H1 (cell line): ENCODE results near the gene AIMP1. TPM values are rescaled to one million over a fixed set of nuclear protein-coding genes. Genes with fewer than 3 reads are reported as not detected.

Source experiments
- CTCF ChIA-PET: fragments of 300-600 bp; sonication (Branson Sonifier 250); formaldehyde crosslinking; loops from one replicate; lab custom pipeline; 2021; ENCODE audit not compliant: partially characterized antibody; lab: Charles Lee
- POLR2A ChIA-PET: fragments of 300-600 bp; sonication (Branson Sonifier 250); formaldehyde crosslinking; loops from one replicate; lab custom pipeline; 2021; ENCODE audit warnings: inconsistent platforms; ENCODE audit not compliant: partially characterized antibody; lab: Charles Lee
- DNase-seq, 2 experiments: peaks; one replicate each; pipeline versions ENCODE4 v3.0.0 to v3.0.0-alpha.2; 2010 to 2022; ENCODE audit warnings: low spot score in 2 of 2, low read depth in 1 of 2, mixed read lengths in 1 of 2
- FAIRE-seq: peaks from 2 replicates; lab custom pipeline; 2011; peaks lifted over from hg19 to GRCh38; lab: Jason Lieb, UNC
- H2AFZ ChIP-seq: 2 replicates; pipeline ENCODE4 v1.8.1; 2012; ENCODE audit warnings: low read length, inconsistent platforms
- H2AK5ac ChIP-seq: 2 replicates; pipeline ENCODE4 v1.6.1; 2013; ENCODE audit warnings: low read depth, low read length
- H2BK120ac ChIP-seq: replicated peaks from 2 replicates; pipeline ENCODE3; 2013; ENCODE audit warnings: low read depth, low read length, inconsistent platforms
- H2BK12ac ChIP-seq: 2 replicates; pipeline ENCODE4 v1.6.1; 2013; ENCODE audit warnings: low read depth, low read length
- H2BK15ac ChIP-seq: 2 replicates; pipeline ENCODE4 v1.6.1; 2013; ENCODE audit warnings: low read length
- H2BK20ac ChIP-seq: 2 replicates; pipeline ENCODE4 v1.6.1; 2013; ENCODE audit warnings: low read length
- H2BK5ac ChIP-seq: 2 replicates; pipeline ENCODE4 v1.6.1; 2013; ENCODE audit warnings: low read depth, low read length
- H3K14ac ChIP-seq: 2 replicates; pipeline ENCODE4 v1.6.1; 2013; ENCODE audit warnings: inconsistent platforms; ENCODE audit not compliant: insufficient read length
- H3K18ac ChIP-seq: 2 replicates; pipeline ENCODE4 v1.6.1; 2013; ENCODE audit warnings: low read length; ENCODE audit errors: extremely low read depth
- H3K23ac ChIP-seq: 2 replicates; pipeline ENCODE4 v1.6.1; 2013; ENCODE audit warnings: inconsistent platforms; ENCODE audit not compliant: insufficient read length
- H3K23me2 ChIP-seq: 2 replicates; pipeline ENCODE4 v1.6.1; 2013; ENCODE audit warnings: low read depth, low read length
- H3K27ac ChIP-seq: 2 replicates; pipeline ENCODE4 v1.6.1; 2011; ENCODE audit warnings: low read depth, low read length, inconsistent platforms
- H3K27me3 ChIP-seq, 4 experiments: replicated peaks in 1 of 4; 1 replicate in 1 of 4; 2 replicates in 3 of 4; pipeline versions ENCODE4 v1.6.1 to v1.8.1; 2011 to 2013; ENCODE audit warnings: low read length in 3 of 4, mild to moderate bottlenecking in 3 of 4, inconsistent platforms in 2 of 4, mixed read lengths in 2 of 4, moderate library complexity in 1 of 4; ENCODE audit not compliant: control insufficient read depth in 3 of 4, insufficient read depth in 3 of 4; ENCODE audit errors: extremely low read depth in 1 of 4
- H3K36me3 ChIP-seq, 4 experiments: 2 replicates each; pipeline versions ENCODE4 v1.6.1 to v1.8.1; 2011 to 2013; ENCODE audit warnings: mild to moderate bottlenecking in 4 of 4, low read length in 3 of 4, moderate library complexity in 2 of 4, control low read depth in 1 of 4, inconsistent platforms in 1 of 4; ENCODE audit not compliant: insufficient read depth in 4 of 4, control insufficient read depth in 2 of 4
- H3K4ac ChIP-seq: replicated peaks from 2 replicates; pipeline ENCODE3; 2013; ENCODE audit warnings: low read length, low read depth, mixed read lengths, inconsistent platforms; ENCODE audit not compliant: insufficient read length
- H3K4me1 ChIP-seq, 4 experiments: replicated peaks in 1 of 4; 1 replicate in 1 of 4; 2 replicates in 3 of 4; pipeline versions ENCODE4 v1.6.1 to v1.8.1; 2011 to 2013; ENCODE audit warnings: low read length in 3 of 4, inconsistent platforms in 2 of 4, mixed read lengths in 1 of 4; ENCODE audit not compliant: insufficient read depth in 4 of 4, control insufficient read depth in 3 of 4
- H3K4me2 ChIP-seq, 2 experiments: 2 replicates each; pipeline versions ENCODE4 v1.6.1 to v1.8.1; 2011 to 2013; ENCODE audit warnings: low read depth in 2 of 2, low read length in 2 of 2, control low read depth in 1 of 2, inconsistent platforms in 1 of 2, mild to moderate bottlenecking in 1 of 2; ENCODE audit not compliant: insufficient read depth in 1 of 2
- H3K4me3 ChIP-seq, 4 experiments: fragments of 200-600, 300-600 bp in 1 of 4; sonication (generic), shearing (Covaris generic), sonication (Bioruptor Twin) in 1 of 4; 2 replicates each; pipeline versions ENCODE4 v1.5.1 to v1.8.1; 2011 to 2016; ENCODE audit warnings: low read length in 4 of 4, low read depth in 3 of 4, control low read depth in 2 of 4, inconsistent platforms in 2 of 4, mild to moderate bottlenecking in 2 of 4, mixed read lengths in 1 of 4, moderate library complexity in 1 of 4; ENCODE audit not compliant: insufficient read depth in 2 of 4; ENCODE audit errors: extremely low read depth in 1 of 4
- H3K56ac ChIP-seq: replicated peaks from 2 replicates; pipeline ENCODE3; 2013; ENCODE audit warnings: low read depth, mild to moderate bottlenecking, mixed read lengths, low read length, inconsistent platforms; ENCODE audit not compliant: insufficient read length
- H3K79me1 ChIP-seq: 2 replicates; pipeline ENCODE4 v1.6.1; 2013; ENCODE audit warnings: low read depth, low read length, control low read depth
- H3K79me2 ChIP-seq, 2 experiments: 2 replicates each; pipeline versions ENCODE4 v1.6.1 to v1.8.1; 2012 to 2013; ENCODE audit warnings: low read length in 2 of 2, mild to moderate bottlenecking in 2 of 2, inconsistent platforms in 1 of 2; ENCODE audit not compliant: insufficient read depth in 2 of 2, control insufficient read depth in 1 of 2
- H3K9ac ChIP-seq, 4 experiments: replicated peaks in 1 of 4; 1 replicate in 1 of 4; 2 replicates in 3 of 4; pipeline versions ENCODE4 v1.6.1 to v1.8.1; 2011 to 2013; ENCODE audit warnings: low read depth in 3 of 4, low read length in 3 of 4, control low read depth in 2 of 4, mild to moderate bottlenecking in 2 of 4, moderate library complexity in 2 of 4, inconsistent platforms in 1 of 4; ENCODE audit errors: extremely low read depth in 1 of 4
- H3K9me3 ChIP-seq, 2 experiments: 2 replicates each; pipeline versions ENCODE4 v1.6.1 to v1.8.1; 2012 to 2013; ENCODE audit warnings: mild to moderate bottlenecking in 2 of 2, moderate library complexity in 2 of 2, control low read depth in 1 of 2, inconsistent platforms in 1 of 2, low read depth in 1 of 2, low read length in 1 of 2, mixed read lengths in 1 of 2; ENCODE audit not compliant: insufficient read depth in 2 of 2
- H4K20me1 ChIP-seq, 2 experiments: replicated peaks in 1 of 2; 2 replicates each; pipeline versions ENCODE3 to v1.8.1; 2011 to 2013; ENCODE audit warnings: inconsistent platforms in 2 of 2, low read length in 2 of 2, mild to moderate bottlenecking in 1 of 2; ENCODE audit not compliant: insufficient read depth in 2 of 2, control insufficient read depth in 1 of 2
- H4K5ac ChIP-seq: 2 replicates; pipeline ENCODE4 v1.6.1; 2013; ENCODE audit warnings: low read length, low read depth, mixed read lengths, inconsistent platforms; ENCODE audit not compliant: insufficient read length
- H4K8ac ChIP-seq: 2 replicates; pipeline ENCODE4 v1.8.0; 2013; ENCODE audit warnings: mild to moderate bottlenecking, moderate library complexity, low read length, inconsistent platforms; ENCODE audit not compliant: insufficient read depth; ENCODE audit errors: extremely low read depth
- H4K91ac ChIP-seq: replicated peaks from 2 replicates; pipeline ENCODE3; 2013; ENCODE audit warnings: low read length, mixed read lengths, inconsistent platforms; ENCODE audit not compliant: insufficient read length
- CHD1 ChIP-seq: IDR thresholded peaks from 2 replicates; pipeline ENCODE4 v1.6.1; 2012; ENCODE audit warnings: low read depth, low read length, improper control_type of control experiment
- HDAC6 ChIP-seq: IDR thresholded peaks from one replicate; pipeline ENCODE4 v1.7.1; 2012; ENCODE audit warnings: low read depth, mild to moderate bottlenecking, inconsistent platforms, low read length, moderate library complexity
- MAFK ChIP-seq: IDR thresholded peaks from 2 replicates; pipeline ENCODE4 v1.6.1; 2012; ENCODE audit warnings: low read depth, mild to moderate bottlenecking, improper control_type of control experiment, low read length
- RBBP5 ChIP-seq: IDR thresholded peaks from 2 replicates; pipeline ENCODE4 v1.7.1; 2012; ENCODE audit warnings: low read depth, mild to moderate bottlenecking, inconsistent platforms, low read length, moderate library complexity, borderline replicate concordance
- SIRT6 ChIP-seq: IDR thresholded peaks from one replicate; pipeline ENCODE4 v1.7.1; 2012; ENCODE audit warnings: low read length, inconsistent platforms
- WGBS, 2 experiments: shearing (Covaris generic) in 1 of 2; methylation state at CpG; one replicate each; pipeline versions ENCODE4 v1.1.6 to v1.1.7; 2013 to 2015; ENCODE audit warnings: low lambda C conversion rate in 2 of 2, mixed read lengths in 2 of 2, inconsistent platforms in 1 of 2, low coverage in 1 of 2, missing lambda C conversion rate in 1 of 2; ENCODE audit not compliant: insufficient replicate concordance in 2 of 2, insufficient coverage in 1 of 2, insufficient read length in 1 of 2; ENCODE audit errors: extremely low coverage in 1 of 2, missing lambda C conversion rate in 1 of 2; 5-methylcytosine and 5-hydroxymethylcytosine counted together
- polyA plus RNA-seq, 7 experiments: library from polyadenylated mRNA; depleted of rRNA in 3 of 7; stranded (reverse) in 5 of 7; unstranded in 2 of 7; fragments of >200 nt in 5 of 7; fragments of 200-250 nt in 2 of 7; gene quantifications; 1 replicate in 5 of 7; 2 replicates in 1 of 7; 4 replicates in 1 of 7; pipeline versions ENCODE4 v1.2.1 to v1.2.3, GENCODE V29; 2011 to 2013; ENCODE audit warnings: missing spikeins in 2 of 7, mixed read lengths in 2 of 7
- total RNA-seq: library from RNA; stranded (reverse); fragmentation: NEBNext Ultra II Directional; extraction: Animal tissue kit (Norgen Biotek cat#: 25700); gene quantifications from 2 replicates; pipeline ENCODE4 v1.2.1, GENCODE V29; 2021

Gene AIMP1
- total and polyA plus RNA-seq, 2 of the 8 experiments (the other 6 are each of a cell fraction or from before 2014, with no cell fraction given), result 7.9 to 54.6 TPM

- H3K36me3 ChIP-seq, result no peaks in the 10 kb centered on the region
- no peaks in the 10 kb centered on the region for H3K4me1 ChIP-seq
- no peak overlapping the region for H2BK120ac ChIP-seq
- H3K23me2 ChIP-seq, result no peaks in the 10 kb centered on the region
- no peak overlapping the region for H3K18ac ChIP-seq
- H3K79me2 ChIP-seq, result no peaks in the 10 kb centered on the region
- H3K79me1 ChIP-seq, result no peaks in the 10 kb centered on the region
- H3K9me3 ChIP-seq, result no peaks in the 10 kb centered on the region
- no peak overlapping the region for H3K56ac ChIP-seq
- H4K20me1 ChIP-seq, result no peaks in the 10 kb centered on the region
- H2BK5ac ChIP-seq, result no peak overlapping the region; the same call in 1 of the 2 replicates
- no peak overlapping the region for H3K23ac ChIP-seq
- no peak overlapping the region for H4K5ac ChIP-seq
- no peak overlapping the region for H4K91ac ChIP-seq
- CTCF ChIA-PET, result interaction anchor here (0.6 to 1.2 kb wide), 4 partner anchors 10 to 367 kb away, joined by 3 read pairs; no protein-coding TSS in a partner anchor
- no peak overlapping the region for H2AFZ ChIP-seq
- H2BK15ac ChIP-seq, result no peak overlapping the region
- H3K27ac ChIP-seq, result no peak overlapping the region
- no peak for FAIRE-seq
- TF ChIP-seq HDAC6 (no peak), MAFK (no peak), CHD1 (no peak), SIRT6 (no peak), RBBP5 (no peak)
- no peak overlapping the region for H3K9ac ChIP-seq
- H2AK5ac ChIP-seq, result no peak overlapping the region
- no peak for DNase-seq
- H2BK12ac ChIP-seq, result no peak overlapping the region
- H3K4me3 ChIP-seq, result no peak overlapping the region
- no peak overlapping the region for H3K4ac ChIP-seq
- POLR2A ChIA-PET, result no interaction called here
- H3K27me3 ChIP-seq, result no peaks in the 10 kb centered on the region
- no peak overlapping the region for H2BK20ac ChIP-seq
- WGBS, 2 experiments, result 91% methylated on average over 6 of the region's 6 CpGs; no CpG with 5 or more reads in 1 of the 2 experiments
- H3K4me2 ChIP-seq, result no peak overlapping the region
- H4K8ac ChIP-seq, result peak overlapping the region; percentile 48
- H3K14ac ChIP-seq, result no peak overlapping the region
Measured at GRCh38 chr4:106385853-106386393, 69.6 kb downstream of the AIMP1 start.
